ENCODE measurements around the gene PTBP1.

PTBP1 gene

DNA sequence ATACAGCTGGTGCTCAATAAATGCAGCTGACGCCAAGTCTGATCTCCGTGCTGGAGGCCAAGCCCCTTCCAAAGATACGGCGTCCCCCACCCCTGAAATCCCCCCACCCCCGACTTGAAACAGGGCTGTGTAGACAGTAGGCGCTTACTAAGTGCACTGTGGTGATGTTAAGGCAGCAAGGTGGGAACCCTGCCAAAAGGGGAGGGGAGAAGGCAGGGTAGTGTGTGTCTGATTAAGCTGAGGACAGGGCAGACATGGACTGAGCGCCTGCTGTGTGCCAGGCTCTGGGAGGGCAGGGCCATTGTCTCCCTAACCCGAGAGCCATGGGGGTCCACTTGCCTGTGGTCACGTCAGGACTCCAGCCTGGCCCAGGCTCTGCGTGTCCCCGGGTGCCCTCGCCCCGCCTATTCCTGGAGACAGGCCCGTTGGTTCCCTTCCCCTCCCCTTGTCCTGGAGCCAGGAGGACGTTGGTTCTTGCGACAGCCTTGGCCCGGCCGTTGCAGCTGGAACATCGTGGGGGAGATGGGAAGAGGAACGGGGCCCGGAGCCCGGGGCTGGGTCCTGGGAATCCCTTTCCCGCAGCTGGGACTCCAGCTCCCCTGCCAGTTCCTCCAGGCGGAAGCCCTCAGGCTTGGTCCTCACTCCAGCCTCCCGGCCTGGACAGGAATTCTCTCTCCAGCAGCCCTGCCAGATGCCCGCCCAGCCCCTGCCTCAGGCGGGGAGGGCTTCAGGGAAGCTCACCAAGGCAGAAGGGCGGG, 53.1 kb downstream of the PTBP1 start:
- Histone ChIP-seq H4K8ac (ENCODE audit: low read length) (peak overlapping the region; percentile 78), H3K4ac (ENCODE audit: low read depth in 1 of 2, low read length in 2 of 2) (peak overlapping the region in 1 of 2 experiments; percentile 52), H2BK5ac (ENCODE audit: low read depth, low read length, poor library complexity, severe bottlenecking) (no peak overlapping the region), H2AK5ac (ENCODE audit: low read length, severe bottlenecking) (no peak overlapping the region), H2BK120ac (ENCODE audit: low read depth, low read length) (no peak overlapping the region), H3K4me3 (ENCODE audit: insufficient read depth in 1 of 2, low read depth in 1 of 2, low read length in 2 of 2) (peak overlapping the region in 1 of 2 experiments; percentile 61), H3K27ac (ENCODE audit: low read length, poor library complexity, severe bottlenecking) (no peak overlapping the region), H2BK12ac (ENCODE audit: low read length in 2 of 2) (peak overlapping the region; percentile 51 to 57), H4K91ac (ENCODE audit: low read length) (peak overlapping the region; percentile 57), H3K9ac (ENCODE audit: low read length) (peak overlapping the region; percentile 77), H3K4me2 (ENCODE audit: low read length, poor library complexity, severe bottlenecking) (no peak overlapping the region), H3K14ac (ENCODE audit: low read length in 2 of 2) (no peak overlapping the region), H2BK15ac (ENCODE audit: low read depth, poor library complexity, severe bottlenecking) (peak overlapping the region; percentile 73), H3K23ac (ENCODE audit: low read length in 2 of 2) (no peak overlapping the region), H3K18ac (ENCODE audit: low read depth in 1 of 2, low read length in 2 of 2) (peak overlapping the region; percentile 69 to 72), H2AFZ (ENCODE audit: low read depth, low read length) (no peak overlapping the region), H3K4me1 (ENCODE audit: control insufficient read depth, insufficient read depth, low read depth, low read length) (peaks cover 12% of the 10 kb centered on the region), H3K27me3 (ENCODE audit: control insufficient read depth in 1 of 2, insufficient read depth in 1 of 2, low read length in 2 of 2) (peaks cover 14 to 31% of the 10 kb centered on the region in 2 experiments), H3K36me3 (ENCODE audit: control insufficient read depth in 1 of 2, insufficient read depth in 2 of 2, low read depth in 1 of 2, low read length in 2 of 2) (no peaks in the 10 kb centered on the region), H3K9me3 (ENCODE audit: control insufficient read depth, low read length) (no peaks in the 10 kb centered on the region), H3K79me1 (replicated peaks; ENCODE audit: low read length, poor library complexity, severe bottlenecking) (no peaks in the 10 kb centered on the region)
- peak; percentile 91 for DNase-seq
- 38% methylated on average over 26 of the region's 28 CpGs for WGBS

DNA sequence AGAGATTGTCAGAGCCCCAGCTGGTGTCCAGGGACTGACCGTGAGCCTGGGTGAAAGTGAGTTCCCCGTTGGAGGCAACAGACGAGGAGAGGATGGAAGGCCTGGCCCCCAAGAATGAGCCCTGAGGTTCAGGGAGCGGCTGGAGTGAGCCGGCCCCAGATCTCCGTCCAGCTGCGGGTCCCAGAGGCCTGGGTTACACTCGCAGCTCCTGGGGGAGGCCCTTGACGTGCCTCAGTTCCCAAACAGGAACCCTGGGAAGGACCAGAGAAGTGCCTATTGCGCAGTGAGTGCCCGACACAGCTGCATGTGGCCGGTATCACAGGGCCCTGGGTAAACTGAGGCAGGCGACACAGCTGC, 53.7 kb downstream of the PTBP1 start:
- H2BK12ac ChIP-seq (ENCODE audit: low read length in 2 of 2) = peak overlapping the region; percentile 5 to 57
- no peaks in the 10 kb centered on the region for H3K9me3 ChIP-seq (ENCODE audit: control insufficient read depth, low read length)
- H3K4me3 ChIP-seq (ENCODE audit: insufficient read depth in 1 of 2, low read depth in 1 of 2, low read length in 2 of 2) = peak overlapping the region in 1 of 2 experiments; percentile 61
- peak overlapping the region; percentile 73 for H2BK15ac ChIP-seq (ENCODE audit: low read depth, poor library complexity, severe bottlenecking)
- no peak overlapping the region for H3K14ac ChIP-seq (ENCODE audit: low read length in 2 of 2)
- H2AK5ac ChIP-seq (ENCODE audit: low read length, severe bottlenecking) = no peak overlapping the region
- H4K91ac ChIP-seq (ENCODE audit: low read length) = peak overlapping the region; percentile 54
- H3K9ac ChIP-seq (ENCODE audit: low read length) = peak overlapping the region; percentile 77
- no peak overlapping the region for H2AFZ ChIP-seq (ENCODE audit: low read depth, low read length)
- peak overlapping the region in 1 of 2 experiments; percentile 42 for H3K4ac ChIP-seq (ENCODE audit: low read depth in 1 of 2, low read length in 2 of 2)
- H3K4me1 ChIP-seq (ENCODE audit: control insufficient read depth, insufficient read depth, low read depth, low read length) = peaks cover 10% of the 10 kb centered on the region
- H2BK120ac ChIP-seq (ENCODE audit: low read depth, low read length) = no peak overlapping the region
- H2BK5ac ChIP-seq (ENCODE audit: low read depth, low read length, poor library complexity, severe bottlenecking) = no peak overlapping the region
- H3K36me3 ChIP-seq (ENCODE audit: control insufficient read depth in 1 of 2, insufficient read depth in 2 of 2, low read depth in 1 of 2, low read length in 2 of 2) = no peaks in the 10 kb centered on the region
- DNase-seq = no peak
- H3K79me1 ChIP-seq (replicated peaks; ENCODE audit: low read length, poor library complexity, severe bottlenecking) = no peaks in the 10 kb centered on the region
- no peak overlapping the region for H3K27ac ChIP-seq (ENCODE audit: low read length, poor library complexity, severe bottlenecking)
- 68% methylated on average over 13 of the region's 13 CpGs for WGBS
- H3K18ac ChIP-seq (ENCODE audit: low read depth in 1 of 2, low read length in 2 of 2) = peak overlapping the region; percentile 69 to 72
- no peak overlapping the region for H3K23ac ChIP-seq (ENCODE audit: low read length in 2 of 2)
- no peak overlapping the region for H3K4me2 ChIP-seq (ENCODE audit: low read length, poor library complexity, severe bottlenecking)
- peak overlapping the region; percentile 78 for H4K8ac ChIP-seq (ENCODE audit: low read length)
- H3K27me3 ChIP-seq (ENCODE audit: control insufficient read depth in 1 of 2, insufficient read depth in 1 of 2, low read length in 2 of 2) = peaks cover 14 to 26% of the 10 kb centered on the region in 2 experiments

DNA sequence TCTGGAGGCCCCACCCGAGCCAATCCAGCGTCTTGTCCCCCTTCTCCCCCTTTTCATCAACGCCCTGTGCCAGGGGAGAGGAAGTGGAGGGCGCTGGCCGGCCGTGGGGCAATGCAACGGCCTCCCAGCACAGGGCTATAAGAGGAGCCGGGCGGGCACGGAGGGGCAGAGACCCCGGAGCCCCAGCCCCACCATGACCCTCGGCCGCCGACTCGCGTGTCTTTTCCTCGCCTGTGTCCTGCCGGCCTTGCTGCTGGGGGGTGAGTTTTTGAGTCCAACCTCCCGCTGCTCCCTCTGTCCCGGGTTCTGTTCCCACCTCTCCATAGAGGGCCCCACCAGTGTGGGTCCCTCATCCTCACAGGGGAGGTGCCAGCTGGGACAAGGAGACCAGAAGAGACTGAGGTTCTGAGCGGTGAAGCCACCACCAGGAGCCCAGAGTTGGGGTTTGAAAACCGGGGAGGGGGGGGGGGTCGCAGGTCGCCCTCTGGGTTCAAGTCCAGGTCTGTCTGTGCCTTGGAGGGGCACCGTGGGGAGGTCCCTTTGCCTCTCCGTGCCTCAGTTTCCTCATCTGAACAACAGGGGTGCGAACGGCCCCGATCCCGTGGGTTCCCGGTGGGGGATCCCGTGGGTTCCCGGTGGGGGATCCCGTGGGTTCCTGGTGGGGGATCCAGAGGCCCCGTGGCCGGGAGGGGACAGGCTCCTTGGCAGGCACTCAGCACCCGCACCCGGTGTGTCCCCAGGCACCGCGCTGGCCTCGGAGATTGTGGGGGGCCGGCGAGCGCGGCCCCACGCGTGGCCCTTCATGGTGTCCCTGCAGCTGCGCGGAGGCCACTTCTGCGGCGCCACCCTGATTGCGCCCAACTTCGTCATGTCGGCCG, 55.1 kb downstream of the PTBP1 start, which contains the start of gene ELANE:
TSS of gene ELANE (plus strand) at position 168 of the 878 bp plus-strand sequence. CDS start at position 194, 26 bp downstream.
- H4K91ac ChIP-seq (ENCODE audit: low read length) = peak within 1 kb of the TSS; percentile 27
- H2BK5ac ChIP-seq (ENCODE audit: low read depth, low read length, poor library complexity, severe bottlenecking) = no peak within 1 kb of the TSS
- no peak within 1 kb of the TSS for H2AK5ac ChIP-seq (ENCODE audit: low read length, severe bottlenecking)
- peak within 1 kb of the TSS; percentile 77 for H3K9ac ChIP-seq (ENCODE audit: low read length)
- no peak within 1 kb of the TSS for H3K18ac ChIP-seq (ENCODE audit: low read depth in 1 of 2, low read length in 2 of 2)
- peak within 1 kb of the TSS; percentile 80 for H2BK15ac ChIP-seq (ENCODE audit: low read depth, poor library complexity, severe bottlenecking)
- DNase-seq = no peak
- 83% methylated on average over 54 of the region's 55 CpGs for WGBS
- H2BK12ac ChIP-seq (ENCODE audit: low read length in 2 of 2) = peak within 1 kb of the TSS; percentile 5 to 57
- H3K4me3 ChIP-seq (ENCODE audit: insufficient read depth in 1 of 2, low read depth in 1 of 2, low read length in 2 of 2) = peak within 1 kb of the TSS in 1 of 2 experiments; percentile 61
- H3K27ac ChIP-seq (ENCODE audit: low read length, poor library complexity, severe bottlenecking) = no peak within 1 kb of the TSS
- H3K4ac ChIP-seq (ENCODE audit: low read depth in 1 of 2, low read length in 2 of 2) = no peak within 1 kb of the TSS
- no peaks in the 10 kb centered on the region for H3K36me3 ChIP-seq (ENCODE audit: control insufficient read depth in 1 of 2, insufficient read depth in 2 of 2, low read depth in 1 of 2, low read length in 2 of 2)
- no peak within 1 kb of the TSS for H4K8ac ChIP-seq (ENCODE audit: low read length)
- H3K4me2 ChIP-seq (ENCODE audit: low read length, poor library complexity, severe bottlenecking) = no peak within 1 kb of the TSS
- no peak within 1 kb of the TSS for H2AFZ ChIP-seq (ENCODE audit: low read depth, low read length)
- no peak within 1 kb of the TSS for H3K14ac ChIP-seq (ENCODE audit: low read length in 2 of 2)
- H3K79me1 ChIP-seq (replicated peaks; ENCODE audit: low read length, poor library complexity, severe bottlenecking) = no peaks in the 10 kb centered on the region
- H3K27me3 ChIP-seq (ENCODE audit: control insufficient read depth in 1 of 2, insufficient read depth in 1 of 2, low read length in 2 of 2) = peaks cover 9 to 12% of the 10 kb centered on the region in 2 experiments
- H3K23ac ChIP-seq (ENCODE audit: low read length in 2 of 2) = no peak within 1 kb of the TSS
- peaks cover 9% of the 10 kb centered on the region for H3K4me1 ChIP-seq (ENCODE audit: control insufficient read depth, insufficient read depth, low read depth, low read length)
- H3K9me3 ChIP-seq (ENCODE audit: control insufficient read depth, low read length) = no peaks in the 10 kb centered on the region
- H2BK120ac ChIP-seq (ENCODE audit: low read depth, low read length) = peak within 1 kb of the TSS; percentile 11

Measured in mesenchymal stem cell (in vitro differentiated cells and primary cell).